Activated naive CD4-positive, alpha-beta T cell treated with anti-CD3 and anti-CD28 coated beads, Interleukin-2, amount 10 ng/mL, durations not matched to agents 7 days and 5 days (primary cell): ENCODE data around the gene RGS2.

Source experiments
- CTCF ChIA-PET: fragments of 350-600 bp; sonication (Branson Sonifier 250); formaldehyde crosslinking; loops from one replicate; lab custom pipeline; 2021; ENCODE audit warnings: antibody characterized with exemption; lab: Charles Lee
- DNase-seq: peaks from one replicate; pipeline ENCODE4 v3.0.0-alpha.2; 2020
- H3K27ac Mint-ChIP-seq: one replicate; pipeline ENCODE4 v1.8.0; 2021; ENCODE audit warnings: mild to moderate bottlenecking, moderate library complexity, mixed read lengths
- H3K27me3 Mint-ChIP-seq: one replicate; pipeline ENCODE4 v1.8.0; 2021; ENCODE audit warnings: mild to moderate bottlenecking, mixed read lengths
- H3K36me3 Mint-ChIP-seq: one replicate; pipeline ENCODE4 v1.8.0; 2021; ENCODE audit warnings: mixed read lengths
- H3K4me1 Mint-ChIP-seq: one replicate; pipeline ENCODE4 v1.8.0; 2021; ENCODE audit warnings: mixed read lengths
- H3K4me3 Mint-ChIP-seq: one replicate; pipeline ENCODE4 v1.8.0; 2021; ENCODE audit warnings: mild to moderate bottlenecking, moderate library complexity, mixed read lengths
- H3K9me3 Mint-ChIP-seq: one replicate; pipeline ENCODE4 v1.8.0; 2021; ENCODE audit warnings: mixed read lengths

RGS2 gene

DNA sequence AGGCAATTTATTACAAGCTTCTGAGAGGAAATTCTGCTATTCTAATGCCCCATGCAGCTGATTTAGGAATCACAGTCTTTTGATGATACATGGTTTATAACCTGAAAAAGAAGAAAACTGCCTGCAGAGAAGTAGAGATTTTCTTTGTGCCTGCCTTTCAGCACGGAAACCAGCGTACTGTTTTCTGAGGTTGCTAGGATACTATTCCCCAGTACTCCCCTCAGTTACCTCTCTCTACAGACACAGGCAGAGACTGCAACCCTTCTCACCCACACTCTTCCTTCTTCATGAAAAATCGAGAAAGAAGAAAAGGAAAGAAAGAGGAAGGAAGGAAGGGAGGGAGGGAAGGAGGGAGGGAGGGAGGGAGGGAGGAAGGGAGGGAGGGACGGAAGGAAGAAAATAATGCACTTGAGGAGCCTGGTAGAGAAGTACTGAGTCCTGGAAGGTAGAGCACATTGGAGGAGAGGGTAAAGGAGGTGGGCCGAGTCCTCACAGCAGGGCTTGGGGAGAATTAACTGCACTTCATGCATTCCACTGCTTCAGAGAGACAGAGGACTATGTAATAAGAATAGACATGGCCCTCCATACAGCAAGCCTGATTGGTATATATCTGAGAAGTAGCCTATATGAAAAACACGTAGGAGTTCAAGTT is 21.9 kb downstream of the RGS2 start:
- Mint-ChIP-seq H3K27ac (no peak overlapping the region), H3K9me3 (no peaks in the 10 kb centered on the region), H3K4me3 (no peak overlapping the region), H3K4me1 (no peaks in the 10 kb centered on the region), H3K36me3 (no peaks in the 10 kb centered on the region), H3K27me3 (peaks cover 3% of the 10 kb centered on the region)
- no peak for DNase-seq
- CTCF ChIA-PET = no interaction called here

DNA sequence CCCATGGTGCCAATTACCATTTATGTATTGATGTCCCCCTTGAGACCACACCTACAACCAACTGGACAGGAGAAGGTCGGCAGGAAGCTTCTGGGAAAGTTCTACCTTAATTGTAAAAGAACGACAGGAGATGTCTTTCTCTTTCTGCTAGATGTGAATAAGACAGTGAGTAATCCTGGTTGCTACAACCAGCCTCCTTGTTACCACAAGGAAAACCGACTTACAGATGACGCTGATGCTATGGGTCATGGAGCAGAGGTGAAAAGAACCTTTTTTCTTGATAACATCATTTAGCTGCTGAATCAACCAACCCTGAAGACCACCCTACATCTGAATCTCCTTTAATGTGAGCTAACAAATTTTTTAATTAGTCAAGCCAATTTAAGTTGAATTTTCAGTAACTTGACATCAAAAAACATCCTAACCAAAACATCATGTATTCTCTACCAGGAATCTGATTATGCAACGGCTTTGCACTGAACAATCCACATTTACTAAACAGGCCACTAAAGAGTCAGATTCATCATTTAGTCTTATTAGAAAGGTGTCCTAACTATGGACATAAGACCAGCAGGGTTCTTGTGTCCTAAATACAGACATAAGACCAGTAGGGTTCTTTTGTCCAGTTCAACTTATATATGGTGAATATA is 23.0 kb downstream of the RGS2 start:
- Mint-ChIP-seq H3K27me3 (peaks cover 4% of the 10 kb centered on the region), H3K4me1 (no peaks in the 10 kb centered on the region), H3K4me3 (no peak overlapping the region), H3K36me3 (no peaks in the 10 kb centered on the region), H3K27ac (no peak overlapping the region), H3K9me3 (no peaks in the 10 kb centered on the region)
- no peak for DNase-seq
- CTCF ChIA-PET = no interaction called here

DNA sequence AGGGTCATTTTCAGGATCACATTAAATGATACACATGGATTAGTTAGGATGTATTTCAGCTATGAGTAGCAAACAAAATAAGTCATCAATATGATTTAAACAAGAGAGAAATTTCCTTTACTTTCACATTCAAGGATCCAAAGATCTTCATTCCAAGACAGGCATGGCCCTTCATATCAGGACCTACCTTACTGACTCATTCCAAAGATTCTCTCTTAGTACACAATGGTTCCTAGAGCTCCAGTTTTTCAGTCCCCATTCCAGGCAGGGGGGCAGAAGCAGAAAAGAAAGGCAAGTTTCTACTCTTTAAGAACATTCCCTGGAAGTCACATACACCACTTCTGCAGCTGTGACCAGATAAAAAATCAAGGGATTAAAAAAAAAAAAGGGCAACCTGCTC is 23.7 kb downstream of the RGS2 start:
- Mint-ChIP-seq H3K36me3 (no peaks in the 10 kb centered on the region), H3K27ac (no peak overlapping the region), H3K4me3 (no peak overlapping the region), H3K27me3 (peaks cover 4% of the 10 kb centered on the region), H3K9me3 (no peaks in the 10 kb centered on the region), H3K4me1 (no peaks in the 10 kb centered on the region)
- CTCF ChIA-PET = no interaction called here
- DNase-seq = no peak

DNA sequence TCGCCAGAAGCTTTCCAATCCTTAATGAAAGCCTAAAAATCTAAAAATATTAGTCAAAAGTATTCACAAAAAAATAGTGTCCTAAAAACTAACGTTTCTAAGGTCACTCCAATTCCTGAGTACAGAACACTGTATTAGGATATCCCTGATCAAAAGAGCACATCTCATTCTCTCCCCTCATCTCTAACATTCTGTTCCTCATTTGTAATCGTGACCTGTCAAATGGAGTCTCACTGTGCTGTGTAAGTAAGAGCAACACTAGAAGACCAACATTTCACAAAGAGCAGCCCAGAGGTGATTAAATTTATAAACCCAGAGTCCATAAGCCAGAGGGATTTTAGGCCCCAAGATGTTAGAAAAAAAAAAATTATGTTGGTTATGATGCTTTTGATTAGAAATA is 26.3 kb downstream of the RGS2 start:
- DNase-seq = no peak
- H3K36me3 Mint-ChIP-seq = no peaks in the 10 kb centered on the region
- peaks cover 4% of the 10 kb centered on the region for H3K27me3 Mint-ChIP-seq
- H3K4me1 Mint-ChIP-seq = no peaks in the 10 kb centered on the region
- H3K9me3 Mint-ChIP-seq = no peaks in the 10 kb centered on the region
- CTCF ChIA-PET = interaction anchor here (0.7 kb wide), 1 partner anchor 16 kb away, joined by 3 read pairs; no protein-coding TSS in a partner anchor
- no peak overlapping the region for H3K4me3 Mint-ChIP-seq
- no peak overlapping the region for H3K27ac Mint-ChIP-seq

DNA sequence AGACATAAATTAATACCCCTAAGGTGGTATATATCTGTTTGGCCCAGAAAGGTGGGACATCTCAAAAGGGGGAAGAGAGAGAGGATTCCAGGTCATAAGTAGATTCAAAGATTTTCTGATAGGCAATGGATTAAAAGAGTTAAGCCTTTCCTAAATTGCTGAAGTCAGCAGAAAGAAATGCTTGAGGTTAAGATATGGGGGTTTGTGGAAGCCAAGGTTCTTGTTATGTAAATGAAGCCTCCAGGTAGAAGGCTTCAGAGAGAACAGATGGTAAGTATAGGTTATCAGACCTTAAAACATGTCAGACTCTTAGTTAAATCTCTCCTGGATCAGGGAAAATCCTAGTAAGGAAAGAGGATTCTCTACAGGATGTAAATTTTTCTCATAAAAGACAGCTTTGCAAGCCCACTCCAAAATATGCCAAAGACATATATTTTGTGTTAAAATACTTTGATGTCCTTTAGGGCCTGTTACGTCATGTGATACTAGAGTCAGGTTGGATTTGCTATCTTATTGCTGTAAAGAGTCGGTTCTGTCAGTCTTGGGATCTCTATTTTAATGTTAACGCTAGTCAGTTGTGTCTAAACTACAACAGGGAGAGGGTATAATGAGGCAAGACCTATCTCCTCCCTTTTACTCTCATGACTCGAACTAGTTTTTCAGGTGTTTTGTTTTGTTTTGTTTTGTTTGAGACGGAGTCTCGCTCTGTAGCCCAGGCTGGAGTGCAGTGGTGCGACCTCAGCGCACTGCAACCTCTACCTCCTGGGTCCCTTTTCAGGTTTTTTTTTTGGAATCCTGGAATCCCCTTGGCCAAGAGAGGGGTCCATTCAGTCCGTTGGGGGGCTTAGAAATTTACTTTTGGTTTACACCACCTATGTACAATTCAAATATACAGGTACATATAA is 30.6 kb downstream of the RGS2 start:
- Mint-ChIP-seq H3K4me3 (no peak overlapping the region), H3K4me1 (no peaks in the 10 kb centered on the region), H3K9me3 (no peaks in the 10 kb centered on the region), H3K27me3 (peaks cover 4% of the 10 kb centered on the region), H3K36me3 (no peaks in the 10 kb centered on the region), H3K27ac (no peak overlapping the region)
- CTCF ChIA-PET = no interaction called here
- DNase-seq = no peak

DNA sequence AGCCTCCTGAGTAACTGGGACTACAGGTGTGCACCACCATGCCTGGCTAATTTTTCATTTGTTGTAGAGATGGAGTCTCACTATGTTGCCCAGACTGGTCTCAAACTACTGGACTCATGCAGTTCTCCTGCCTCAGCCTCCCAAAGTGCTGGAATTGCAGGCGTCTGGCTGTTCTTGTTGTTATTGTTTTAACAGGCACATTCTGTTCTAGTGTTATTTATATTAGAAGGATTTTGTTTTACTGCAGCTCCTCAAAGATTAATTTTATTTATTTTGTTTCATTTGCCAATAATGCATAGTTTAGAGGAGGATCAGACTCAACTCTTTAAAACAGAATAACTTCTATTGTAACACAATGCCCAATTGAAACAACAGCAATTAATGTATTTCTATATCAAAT is 35.5 kb downstream of the RGS2 start:
- H3K4me3 Mint-ChIP-seq = no peak overlapping the region
- no peaks in the 10 kb centered on the region for H3K36me3 Mint-ChIP-seq
- H3K27me3 Mint-ChIP-seq = no peaks in the 10 kb centered on the region
- CTCF ChIA-PET = no interaction called here
- H3K9me3 Mint-ChIP-seq = no peaks in the 10 kb centered on the region
- H3K27ac Mint-ChIP-seq = no peak overlapping the region
- no peaks in the 10 kb centered on the region for H3K4me1 Mint-ChIP-seq
- no peak for DNase-seq

DNA sequence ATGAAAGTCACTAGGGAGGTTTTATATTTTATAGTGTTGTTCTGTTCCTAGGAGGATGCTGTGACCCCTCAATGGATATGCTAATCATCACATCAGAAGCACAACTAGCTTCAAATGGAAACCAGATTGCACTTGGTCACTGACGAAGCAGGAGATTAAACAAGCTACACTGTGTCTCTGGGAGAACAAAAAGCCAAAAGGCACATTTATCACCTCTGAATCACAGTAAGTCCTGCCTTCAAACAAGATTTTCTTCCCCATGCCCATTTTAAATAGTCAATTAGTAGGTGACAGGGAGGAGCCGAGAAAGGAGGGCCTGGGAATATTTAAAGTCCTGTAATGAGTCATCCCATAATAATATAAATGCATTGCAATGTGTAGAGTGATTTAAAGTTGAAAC is 38.1 kb downstream of the RGS2 start:
- Mint-ChIP-seq H3K36me3 (no peaks in the 10 kb centered on the region), H3K4me1 (no peaks in the 10 kb centered on the region), H3K27me3 (no peaks in the 10 kb centered on the region), H3K4me3 (no peak overlapping the region), H3K9me3 (no peaks in the 10 kb centered on the region), H3K27ac (no peak overlapping the region)
- no peak for DNase-seq
- CTCF ChIA-PET = no interaction called here

DNA sequence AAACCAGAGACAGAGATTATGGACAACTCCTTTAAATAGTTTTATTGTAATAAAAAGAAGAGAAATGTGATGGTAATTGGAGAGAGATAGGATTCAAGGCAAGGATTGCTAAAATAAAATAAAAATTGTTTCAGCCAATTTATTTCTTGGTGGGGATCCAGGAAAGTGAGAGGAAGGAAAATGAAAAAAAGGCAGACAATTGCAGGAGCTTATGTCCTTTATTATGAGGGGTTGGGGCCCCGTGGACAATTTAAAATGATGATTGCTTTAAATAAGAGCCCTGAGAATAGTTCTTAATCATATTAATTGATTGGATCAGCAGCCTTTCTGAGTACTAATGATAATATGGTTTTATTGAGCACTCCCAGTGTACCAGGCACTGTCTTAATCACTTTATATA is 40.2 kb downstream of the RGS2 start:
- no peak for DNase-seq
- CTCF ChIA-PET = no interaction called here
- Mint-ChIP-seq H3K36me3 (no peaks in the 10 kb centered on the region), H3K9me3 (no peaks in the 10 kb centered on the region), H3K27ac (no peak overlapping the region), H3K4me3 (no peak overlapping the region), H3K4me1 (no peaks in the 10 kb centered on the region), H3K27me3 (no peaks in the 10 kb centered on the region)

DNA sequence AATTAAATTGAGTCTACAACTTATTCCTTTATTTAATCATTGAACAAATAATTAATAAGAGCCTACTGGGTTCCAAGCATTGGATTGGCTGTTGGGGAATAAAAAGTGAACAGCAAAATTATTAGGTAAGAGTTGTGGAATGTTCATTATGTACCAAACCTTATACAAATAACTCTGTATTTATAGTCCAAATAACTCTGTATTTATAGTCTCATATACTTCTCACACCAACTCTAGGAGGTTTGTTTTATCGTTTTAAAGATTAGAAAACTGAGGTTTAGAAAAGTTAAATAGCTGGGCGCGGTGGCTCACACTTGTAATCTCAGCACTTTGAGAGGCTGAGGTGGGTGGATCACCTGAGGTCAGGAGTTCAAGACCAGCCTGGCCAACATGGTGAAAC is 40.6 kb downstream of the RGS2 start:
- Mint-ChIP-seq H3K4me3 (no peak overlapping the region), H3K9me3 (no peaks in the 10 kb centered on the region), H3K27ac (no peak overlapping the region), H3K4me1 (no peaks in the 10 kb centered on the region), H3K27me3 (no peaks in the 10 kb centered on the region), H3K36me3 (no peaks in the 10 kb centered on the region)
- CTCF ChIA-PET = no interaction called here
- DNase-seq = no peak

DNA sequence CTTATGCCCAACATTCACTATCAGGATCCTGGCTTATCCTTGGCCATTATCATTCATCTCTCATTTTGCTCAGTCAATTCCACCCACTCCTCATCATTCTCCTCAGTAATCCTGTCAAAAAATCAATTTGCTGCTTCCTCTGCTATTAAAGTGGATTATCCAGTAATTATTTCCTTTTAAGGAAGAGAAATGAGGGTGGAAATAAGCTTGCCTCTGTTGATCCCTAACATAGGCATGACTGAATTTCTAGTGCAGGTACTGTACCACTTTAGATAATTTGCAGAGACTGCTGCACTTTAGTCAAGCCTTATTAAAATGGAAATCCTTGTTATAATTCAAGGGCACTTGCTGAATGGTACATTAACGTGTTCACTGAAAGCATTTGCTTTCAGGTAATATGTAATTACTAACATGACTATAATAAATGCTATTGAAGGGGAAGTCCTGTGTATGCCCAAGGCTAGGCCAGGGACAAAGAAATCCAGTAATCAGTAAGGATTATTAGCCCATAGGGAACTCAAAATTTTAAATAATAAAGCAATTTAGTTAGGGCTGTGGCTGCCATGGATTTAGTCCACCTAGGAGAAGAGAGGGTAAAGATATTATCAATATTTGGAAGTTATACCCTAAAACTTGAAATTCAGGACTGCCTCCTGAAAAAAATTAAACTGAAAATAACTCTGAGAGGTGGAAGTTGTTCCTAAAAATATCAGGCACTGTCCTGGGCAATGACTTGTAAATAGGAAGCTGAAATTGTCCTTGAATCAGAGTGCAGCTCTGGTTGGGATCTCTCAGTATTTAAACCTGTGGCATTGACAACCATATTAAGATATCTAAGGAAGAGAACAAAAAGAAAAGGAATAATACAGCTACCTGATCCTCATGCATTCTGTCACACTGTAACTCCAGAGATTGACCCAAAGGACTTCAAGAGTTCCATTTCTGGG is 43.4 kb downstream of the RGS2 start:
- H3K27ac Mint-ChIP-seq = no peak overlapping the region
- H3K9me3 Mint-ChIP-seq = no peaks in the 10 kb centered on the region
- CTCF ChIA-PET = no interaction called here
- H3K36me3 Mint-ChIP-seq = no peaks in the 10 kb centered on the region
- DNase-seq = no peak
- no peak overlapping the region for H3K4me3 Mint-ChIP-seq
- no peaks in the 10 kb centered on the region for H3K27me3 Mint-ChIP-seq
- H3K4me1 Mint-ChIP-seq = no peaks in the 10 kb centered on the region

DNA sequence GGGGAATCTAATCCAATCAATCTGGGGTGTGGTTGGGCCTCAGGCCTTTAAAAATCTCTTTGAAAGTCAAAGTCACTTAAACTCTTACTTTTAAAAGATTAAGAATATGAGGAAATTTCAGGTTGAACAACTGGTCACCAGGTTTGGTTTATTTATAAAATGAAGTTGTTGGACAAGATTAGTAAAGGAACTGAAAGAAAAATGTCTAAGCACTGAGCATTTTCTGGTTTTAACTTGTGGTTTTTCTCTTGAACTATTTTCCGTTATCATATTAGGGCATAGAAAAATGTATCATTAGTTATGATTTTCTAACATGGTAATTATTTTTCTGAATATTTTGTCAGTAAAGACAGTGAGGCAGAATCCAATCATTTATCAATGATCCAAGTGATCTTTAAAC is 49.6 kb downstream of the RGS2 start:
- CTCF ChIA-PET = no interaction called here
- no peak for DNase-seq
- Mint-ChIP-seq H3K9me3 (peaks cover 2% of the 10 kb centered on the region), H3K36me3 (no peaks in the 10 kb centered on the region), H3K27me3 (no peaks in the 10 kb centered on the region), H3K27ac (no peak overlapping the region), H3K4me3 (no peak overlapping the region), H3K4me1 (no peaks in the 10 kb centered on the region)

DNA sequence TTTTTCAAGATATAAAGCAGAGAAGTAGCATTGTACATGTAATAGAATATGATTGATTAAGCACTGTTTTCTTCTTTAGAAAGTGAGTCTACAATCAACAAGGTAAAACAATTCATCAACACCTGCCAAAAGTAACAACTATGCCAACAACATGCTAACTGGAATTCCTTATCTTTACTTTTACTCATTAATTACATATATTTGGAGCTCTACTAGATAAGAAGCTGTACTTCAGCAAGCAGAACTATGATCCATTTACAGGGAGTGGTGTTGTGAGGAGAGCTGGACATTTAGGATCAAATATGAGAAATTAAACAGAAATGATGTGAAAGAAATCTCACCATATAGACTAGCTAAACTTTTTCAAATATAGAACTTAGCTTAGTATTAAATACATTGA is 51.0 kb downstream of the RGS2 start:
- Mint-ChIP-seq H3K4me3 (no peak overlapping the region), H3K9me3 (peaks cover 2% of the 10 kb centered on the region), H3K36me3 (no peaks in the 10 kb centered on the region), H3K27ac (no peak overlapping the region), H3K4me1 (no peaks in the 10 kb centered on the region), H3K27me3 (no peaks in the 10 kb centered on the region)
- CTCF ChIA-PET = interaction anchor here (1.0 kb wide), 1 partner anchor 34 kb away, joined by 3 read pairs; no protein-coding TSS in a partner anchor
- DNase-seq = no peak

DNA sequence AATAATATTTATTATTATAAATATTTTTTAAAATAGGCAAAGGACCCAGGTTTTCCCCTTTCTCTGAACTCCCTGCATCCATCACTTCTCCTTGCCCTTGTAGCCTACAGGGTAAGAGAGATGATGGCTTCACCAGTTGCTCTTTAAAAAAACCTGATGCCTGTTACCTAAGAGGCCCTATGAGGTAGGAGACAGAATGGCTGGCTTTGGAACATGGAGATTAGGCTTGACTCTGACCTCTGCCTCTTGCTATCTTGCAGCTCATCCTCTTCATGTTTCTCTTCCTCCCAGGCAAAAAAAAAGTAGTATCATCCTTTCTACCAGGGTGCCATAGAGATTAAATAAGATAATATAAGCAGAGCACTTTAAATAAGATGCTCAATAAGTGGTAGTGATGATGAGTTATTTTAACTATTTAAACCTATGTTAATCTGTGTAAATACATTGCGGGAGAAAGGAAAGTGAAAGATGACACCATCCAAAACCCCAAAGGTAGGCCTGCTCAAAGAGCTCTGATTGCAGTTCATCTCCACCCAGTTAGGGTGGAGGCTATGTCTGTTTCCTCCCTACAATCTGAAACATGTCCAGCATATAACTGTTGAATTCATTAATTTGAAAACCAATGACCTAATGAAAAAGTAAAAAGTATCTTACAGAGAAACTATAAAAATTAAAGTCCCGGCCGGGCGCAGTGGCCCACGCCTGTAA is 51.8 kb downstream of the RGS2 start:
- Mint-ChIP-seq H3K27me3 (no peaks in the 10 kb centered on the region), H3K27ac (no peak overlapping the region), H3K4me1 (no peaks in the 10 kb centered on the region), H3K9me3 (peaks cover 2% of the 10 kb centered on the region), H3K36me3 (no peaks in the 10 kb centered on the region), H3K4me3 (no peak overlapping the region)
- CTCF ChIA-PET = interaction anchor here (1.0 kb wide), 1 partner anchor 33 kb away, joined by 3 read pairs; no protein-coding TSS in a partner anchor
- DNase-seq = no peak
